H9 (cell line): ENCODE data around the gene FAM107A. TPM values are rescaled to one million over a fixed set of nuclear protein-coding genes. Genes with fewer than 3 reads are reported as not detected.

Experiments used
- DNase-seq: peaks from one replicate; pipeline ENCODE4 v3.0.0-alpha.2; 2017
- H2AFZ ChIP-seq: one replicate; pipeline ENCODE4 v1.6.1; 2013; ENCODE audit warnings: mild to moderate bottlenecking, low read length, control low read depth, moderate library complexity
- H2AK5ac ChIP-seq: 2 replicates; pipeline ENCODE4 v1.6.1; 2013; ENCODE audit warnings: low read length, control low read depth, mixed read lengths; ENCODE audit not compliant: insufficient read length
- H2BK120ac ChIP-seq: one replicate; pipeline ENCODE4 v1.6.1; 2013; ENCODE audit warnings: low read depth, mild to moderate bottlenecking, low read length, control low read depth, inconsistent platforms; ENCODE audit not compliant: poor library complexity, severe bottlenecking
- H2BK12ac ChIP-seq: 2 replicates; pipeline ENCODE4 v1.6.1; 2013; ENCODE audit warnings: low read length, control low read depth, mixed read lengths, low read depth; ENCODE audit not compliant: insufficient read length
- H2BK15ac ChIP-seq: 2 replicates; pipeline ENCODE4 v1.6.1; 2013; ENCODE audit warnings: low read depth, low read length, control low read depth
- H2BK20ac ChIP-seq: one replicate; pipeline ENCODE4 v1.6.1; 2013; ENCODE audit warnings: low read depth, mild to moderate bottlenecking, low read length, control low read depth, inconsistent platforms; ENCODE audit not compliant: poor library complexity, severe bottlenecking
- H2BK5ac ChIP-seq: 2 replicates; pipeline ENCODE4 v1.6.1; 2013; ENCODE audit warnings: low read length, control low read depth, mixed read lengths; ENCODE audit not compliant: insufficient read length
- H3K14ac ChIP-seq: 2 replicates; pipeline ENCODE4 v1.6.1; 2013; ENCODE audit warnings: low read length, control low read depth; ENCODE audit not compliant: insufficient read depth
- H3K18ac ChIP-seq: 2 replicates; pipeline ENCODE4 v1.6.1; 2013; ENCODE audit warnings: low read depth, mild to moderate bottlenecking, mixed read lengths, low read length, control low read depth; ENCODE audit not compliant: insufficient read length
- H3K23ac ChIP-seq: 2 replicates; pipeline ENCODE4 v1.6.1; 2013; ENCODE audit warnings: low read length, control low read depth, mixed read lengths, low read depth; ENCODE audit not compliant: insufficient read length
- H3K23me2 ChIP-seq: 2 replicates; pipeline ENCODE4 v1.6.1; 2013; ENCODE audit warnings: low read depth, mild to moderate bottlenecking, mixed read lengths, low read length, control low read depth; ENCODE audit not compliant: insufficient read length, poor library complexity, severe bottlenecking
- H3K27ac ChIP-seq: 2 replicates; pipeline ENCODE4 v1.5.1; 2013; ENCODE audit warnings: low read length, control low read depth, mixed read lengths, low read depth; ENCODE audit not compliant: insufficient read length
- H3K27me3 ChIP-seq: 2 replicates; pipeline ENCODE4 v1.6.1; 2013; ENCODE audit warnings: low read length, control low read depth, inconsistent platforms; ENCODE audit not compliant: insufficient read depth
- H3K4ac ChIP-seq: 2 replicates; pipeline ENCODE4 v1.6.1; 2013; ENCODE audit warnings: low read depth, mild to moderate bottlenecking, control low read depth, inconsistent platforms, low read length, moderate library complexity
- H3K4me1 ChIP-seq: 2 replicates; pipeline ENCODE4 v1.6.1; 2013; ENCODE audit warnings: low read length, control low read depth, inconsistent platforms; ENCODE audit not compliant: insufficient read depth
- H3K4me2 ChIP-seq: 2 replicates; pipeline ENCODE4 v1.6.1; 2013; ENCODE audit warnings: low read length, control low read depth, mixed read lengths; ENCODE audit not compliant: insufficient read length, insufficient read depth
- H3K56ac ChIP-seq: 2 replicates; pipeline ENCODE4 v1.6.1; 2013; ENCODE audit warnings: low read depth, mild to moderate bottlenecking, mixed read lengths, low read length, control low read depth; ENCODE audit not compliant: insufficient read length
- H3K79me1 ChIP-seq: 2 replicates; pipeline ENCODE4 v1.6.1; 2013; ENCODE audit warnings: low read depth, mild to moderate bottlenecking, moderate library complexity, low read length, control low read depth, inconsistent platforms; ENCODE audit not compliant: insufficient read depth, poor library complexity, severe bottlenecking
- H3K79me2 ChIP-seq: 2 replicates; pipeline ENCODE4 v1.6.1; 2013; ENCODE audit warnings: low read length, control low read depth, inconsistent platforms; ENCODE audit not compliant: insufficient read depth
- H3K9ac ChIP-seq: 2 replicates; pipeline ENCODE4 v1.6.1; 2013; ENCODE audit warnings: low read length, control low read depth, mixed read lengths; ENCODE audit not compliant: insufficient read length; ENCODE audit errors: extremely low read depth
- H3K9me3 ChIP-seq: one replicate; pipeline ENCODE4 v1.6.1; 2013; ENCODE audit warnings: low read depth, low read length, inconsistent platforms; ENCODE audit not compliant: control insufficient read depth
- H3T11ph ChIP-seq: one replicate; pipeline ENCODE4 v1.6.1; 2013; ENCODE audit warnings: mild to moderate bottlenecking, low read length, control low read depth, inconsistent platforms
- H4K20me1 ChIP-seq: one replicate; pipeline ENCODE4 v1.6.1; 2013; ENCODE audit not compliant: control insufficient read depth, insufficient read length, insufficient read depth
- H4K5ac ChIP-seq: 2 replicates; pipeline ENCODE4 v1.6.1; 2013; ENCODE audit warnings: low read depth, mild to moderate bottlenecking, mixed read lengths, low read length, control low read depth; ENCODE audit not compliant: insufficient read length
- H4K8ac ChIP-seq: replicated peaks from 2 replicates; pipeline ENCODE4 v1.6.1; 2013; ENCODE audit warnings: low read length, control low read depth, mixed read lengths, low read depth; ENCODE audit not compliant: insufficient read length
- H4K91ac ChIP-seq: 2 replicates; pipeline ENCODE4 v1.6.1; 2013; ENCODE audit warnings: low read depth, mild to moderate bottlenecking, moderate library complexity, mixed read lengths, low read length, control low read depth; ENCODE audit not compliant: insufficient read length
- H3K27ac Mint-ChIP-seq, 3 experiments: 2 replicates in 2 of 3; 3 replicates in 1 of 3; pipeline ENCODE4 v1.8.0; 2020 to 2021; ENCODE audit warnings: mixed read lengths in 3 of 3, mild to moderate bottlenecking in 1 of 3, moderate library complexity in 1 of 3
- H3K27me3 Mint-ChIP-seq: 2 replicates; pipeline ENCODE4 v1.8.0; 2021; ENCODE audit warnings: low read depth, mild to moderate bottlenecking, moderate library complexity, mixed read lengths
- H3K36me3 Mint-ChIP-seq, 3 experiments: 2 replicates in 2 of 3; 3 replicates in 1 of 3; pipeline ENCODE4 v1.8.0; 2020 to 2021; ENCODE audit warnings: low read depth in 3 of 3, mixed read lengths in 3 of 3; ENCODE audit not compliant: insufficient read depth in 1 of 3
- H3K4me1 Mint-ChIP-seq, 2 experiments: 2 replicates each; pipeline ENCODE4 v1.8.0; 2020; ENCODE audit warnings: mixed read lengths in 2 of 2
- H3K4me3 Mint-ChIP-seq, 2 experiments: 2 replicates in 1 of 2; 3 replicates in 1 of 2; pipeline ENCODE4 v1.8.0; 2020 to 2021; ENCODE audit warnings: mild to moderate bottlenecking in 2 of 2, mixed read lengths in 2 of 2, moderate library complexity in 1 of 2
- H3K9me3 Mint-ChIP-seq, 2 experiments: 2 replicates in 1 of 2; 3 replicates in 1 of 2; pipeline ENCODE4 v1.8.0; 2020; ENCODE audit warnings: mild to moderate bottlenecking in 2 of 2, mixed read lengths in 2 of 2, moderate library complexity in 1 of 2
- WGBS: extraction: QIAGEN DNeasy Blood & Tissue Kit; methylation state at CpG from one replicate; pipeline ENCODE4 v1.1.7; 2013; ENCODE audit warnings: missing lambda C conversion rate, low lambda C conversion rate, mixed read lengths; ENCODE audit not compliant: insufficient read length; ENCODE audit errors: extremely low coverage; 5-methylcytosine and 5-hydroxymethylcytosine counted together
- total RNA-seq: library from RNA; stranded (reverse); gene quantifications from 2 replicates; pipeline ENCODE4 v1.2.1, GENCODE V29; 2021
- TF ChIP-seq, protein P1 (sequence below): fragments of 200-600 bp; sonication (generic); conservative IDR thresholded peaks from 3 replicates; pipeline ENCODE4 v1.8.0; 2021; ENCODE audit warnings: antibody characterized with exemption, mild to moderate bottlenecking

The FAM107A gene
- total RNA-seq, 1 experiment from 2014 or later: 0.11 TPM

DNA sequence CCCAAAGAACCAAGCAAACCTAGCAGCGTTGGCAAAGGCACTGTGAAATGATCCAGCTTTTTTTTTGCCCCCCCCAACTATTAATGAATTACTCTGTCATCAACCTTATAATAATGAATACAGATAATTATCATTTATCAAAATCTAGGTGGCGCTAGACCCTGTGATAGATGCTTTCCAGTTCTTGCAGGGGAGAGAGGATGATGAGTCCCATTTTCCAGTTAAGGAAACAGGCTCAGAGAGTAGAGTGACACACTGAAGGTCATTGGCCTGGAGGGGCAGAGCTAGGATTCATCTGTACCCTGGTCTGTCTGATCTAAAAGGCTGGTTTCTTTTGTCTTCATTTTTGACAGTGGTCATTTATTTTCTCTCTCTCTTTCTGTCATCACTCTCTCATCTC lies 45.2 kb downstream of the FAM107A start:
- Histone ChIP-seq H3K23me2 (no peaks in the 10 kb centered on the region), H3K14ac (no peak overlapping the region), H3K9ac (no peak overlapping the region), H3K56ac (no peak overlapping the region), H2BK5ac (no peak overlapping the region), H3K4me1 (no peaks in the 10 kb centered on the region), H2AFZ (no peak overlapping the region), H3K4me2 (no peak overlapping the region), H4K8ac (no peak overlapping the region), H4K5ac (no peak overlapping the region), H2BK15ac (no peak overlapping the region), H4K20me1 (no peaks in the 10 kb centered on the region), H3K79me1 (no peaks in the 10 kb centered on the region), H3K79me2 (no peaks in the 10 kb centered on the region), H3K23ac (no peak overlapping the region), H3K27ac (no peak overlapping the region), H2BK20ac (no peak overlapping the region), H4K91ac (no peak overlapping the region), H3T11ph (no peak overlapping the region), H3K4ac (no peak overlapping the region), H2BK12ac (no peak overlapping the region), H3K18ac (no peak overlapping the region), H3K27me3 (no peaks in the 10 kb centered on the region), H3K9me3 (no peaks in the 10 kb centered on the region), H2AK5ac (no peak overlapping the region), H2BK120ac (no peak overlapping the region)
- peaks cover 0 to 1% (median 0%) of the 10 kb centered on the region in 3 experiments; a peak in 2 of 7 replicates for H3K36me3 Mint-ChIP-seq
- no peak overlapping the region for H3K4me3 Mint-ChIP-seq
- H3K4me1 Mint-ChIP-seq: peaks cover 13 to 29% of the 10 kb centered on the region in 2 experiments
- TF ChIP-seq, protein P1, sequence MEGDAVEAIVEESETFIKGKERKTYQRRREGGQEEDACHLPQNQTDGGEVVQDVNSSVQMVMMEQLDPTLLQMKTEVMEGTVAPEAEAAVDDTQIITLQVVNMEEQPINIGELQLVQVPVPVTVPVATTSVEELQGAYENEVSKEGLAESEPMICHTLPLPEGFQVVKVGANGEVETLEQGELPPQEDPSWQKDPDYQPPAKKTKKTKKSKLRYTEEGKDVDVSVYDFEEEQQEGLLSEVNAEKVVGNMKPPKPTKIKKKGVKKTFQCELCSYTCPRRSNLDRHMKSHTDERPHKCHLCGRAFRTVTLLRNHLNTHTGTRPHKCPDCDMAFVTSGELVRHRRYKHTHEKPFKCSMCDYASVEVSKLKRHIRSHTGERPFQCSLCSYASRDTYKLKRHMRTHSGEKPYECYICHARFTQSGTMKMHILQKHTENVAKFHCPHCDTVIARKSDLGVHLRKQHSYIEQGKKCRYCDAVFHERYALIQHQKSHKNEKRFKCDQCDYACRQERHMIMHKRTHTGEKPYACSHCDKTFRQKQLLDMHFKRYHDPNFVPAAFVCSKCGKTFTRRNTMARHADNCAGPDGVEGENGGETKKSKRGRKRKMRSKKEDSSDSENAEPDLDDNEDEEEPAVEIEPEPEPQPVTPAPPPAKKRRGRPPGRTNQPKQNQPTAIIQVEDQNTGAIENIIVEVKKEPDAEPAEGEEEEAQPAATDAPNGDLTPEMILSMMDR: peak; percentile 34; the same call in 2 of the 3 replicates
- H3K27ac Mint-ChIP-seq: 0 out of 7 replicates have a peak overlapping the region, but pooled peaks of 1 of the 3 experiments have one; percentile 8
- H3K27me3 Mint-ChIP-seq: no peaks in the 10 kb centered on the region; the same call in 1 of the 2 replicates
- peaks cover 0 to 2% of the 10 kb centered on the region in 2 experiments; a peak in 3 of 5 replicates for H3K9me3 Mint-ChIP-seq
- no CpG with 5 or more reads among the region's 2 CpGs for WGBS
- no peak for DNase-seq
